ENCODE measurements around the gene BABAM2. TPM values are rescaled to one million over a fixed set of nuclear protein-coding genes. Genes with fewer than 3 reads are reported as not detected.

Gene BABAM2
- polyA plus RNA-seq, 4 donors, result 30.1 to 59.3 (median 55.6) TPM

DNA sequence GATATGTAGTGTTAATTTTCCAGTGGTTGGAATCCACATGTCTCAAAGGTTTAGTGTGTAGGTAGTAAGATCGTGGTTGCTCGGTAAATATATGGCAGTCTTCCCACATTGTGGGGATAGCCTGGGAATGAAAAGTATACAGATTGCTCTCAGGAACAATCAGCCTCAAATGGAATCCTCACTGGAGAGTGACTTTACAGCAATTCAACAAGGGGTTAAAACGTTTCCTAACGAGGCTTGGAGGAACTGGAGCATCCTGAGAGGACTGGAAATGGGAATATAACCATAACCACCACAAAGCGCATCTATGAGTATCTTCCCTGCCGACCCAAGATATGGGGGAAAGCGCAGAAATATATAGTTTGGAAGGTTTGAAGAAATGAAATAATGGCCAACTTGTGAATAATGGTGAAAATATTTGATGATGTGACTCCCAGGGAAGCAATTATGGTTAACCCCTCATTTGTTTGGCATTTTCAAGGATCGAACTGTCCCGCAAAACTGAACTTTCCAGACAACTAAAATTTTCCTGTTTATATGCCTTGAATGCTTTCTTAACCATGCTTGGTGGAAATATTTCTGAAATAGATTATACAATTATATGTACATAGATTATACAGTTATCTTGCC, 401.4 kb downstream of the BABAM2 start:
- DNase-seq (ENCODE audit: low read depth in 4 of 4, low spot score in 3 of 4), result no peak

- no peak for DNase-seq (ENCODE audit: low read depth in 4 of 4, low spot score in 3 of 4)
These were observed 402.0 kb downstream of the BABAM2 start for GRCh38 chr2:28292491-28292890.

DNA sequence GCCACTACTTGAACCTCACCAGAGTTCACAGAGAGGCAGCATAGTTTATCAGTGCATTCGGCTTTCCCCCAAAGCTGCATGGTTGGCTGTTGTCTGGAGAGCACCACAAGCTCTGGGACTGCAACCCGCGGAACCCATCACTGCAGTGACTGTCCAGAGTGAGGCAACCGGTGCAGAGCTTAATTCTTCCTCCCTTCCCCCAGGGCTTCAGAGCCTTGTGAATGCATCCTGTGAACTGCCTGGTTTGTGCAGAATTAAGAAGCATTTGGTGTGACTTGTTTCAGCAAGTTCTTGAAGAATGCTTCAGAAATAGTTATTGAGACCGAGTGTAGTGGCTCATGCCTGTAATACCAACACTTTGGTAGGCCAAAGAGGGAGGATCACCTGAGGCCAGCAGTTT, 402.9 kb downstream of the BABAM2 start:
- DNase-seq (ENCODE audit: low read depth in 4 of 4, low spot score in 3 of 4), result no peak

- DNase-seq (ENCODE audit: low read depth in 4 of 4, low spot score in 3 of 4), result no peak
These were observed 403.9 kb downstream of the BABAM2 start for GRCh38 chr2:28294451-28294850.

DNA sequence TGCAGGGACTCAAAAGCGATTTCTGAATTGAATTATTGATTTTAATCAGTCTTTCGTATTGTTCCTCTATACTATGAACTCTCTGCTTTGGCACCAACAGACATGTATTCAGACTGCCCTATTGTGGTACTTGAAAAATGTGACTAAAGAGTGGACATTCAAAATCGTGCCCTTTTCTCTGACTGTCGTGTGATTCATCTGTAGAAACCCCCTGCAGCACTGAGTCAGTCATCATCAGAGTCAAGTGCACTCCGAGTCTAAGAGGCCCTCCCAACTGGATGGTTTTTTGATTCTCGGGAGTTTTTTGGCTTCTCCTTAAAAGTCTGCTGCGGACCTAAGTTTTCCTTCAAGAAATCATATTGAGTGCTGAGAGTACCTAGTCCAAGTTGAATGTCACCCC, 405.7 kb downstream of the BABAM2 start:
- no peak for DNase-seq (ENCODE audit: low read depth in 4 of 4, low spot score in 3 of 4)

GRCh38 chr2:28296904-28297303, 406.4 kb downstream of the BABAM2 start:
- DNase-seq (ENCODE audit: low read depth in 4 of 4, low spot score in 3 of 4), result no peak

- no peak for DNase-seq (ENCODE audit: low read depth in 4 of 4, low spot score in 3 of 4)
These were observed 407.0 kb downstream of the BABAM2 start for GRCh38 chr2:28297531-28297930.

- DNase-seq (ENCODE audit: low read depth in 4 of 4, low spot score in 3 of 4), result no peak
These were observed 407.9 kb downstream of the BABAM2 start for GRCh38 chr2:28298406-28298805.

GRCh38 chr2:28300485-28301341, 410.2 kb downstream of the BABAM2 start:
- DNase-seq (ENCODE audit: low read depth in 4 of 4, low spot score in 3 of 4), result peak; percentile 31 to 45 (median 42)

DNA sequence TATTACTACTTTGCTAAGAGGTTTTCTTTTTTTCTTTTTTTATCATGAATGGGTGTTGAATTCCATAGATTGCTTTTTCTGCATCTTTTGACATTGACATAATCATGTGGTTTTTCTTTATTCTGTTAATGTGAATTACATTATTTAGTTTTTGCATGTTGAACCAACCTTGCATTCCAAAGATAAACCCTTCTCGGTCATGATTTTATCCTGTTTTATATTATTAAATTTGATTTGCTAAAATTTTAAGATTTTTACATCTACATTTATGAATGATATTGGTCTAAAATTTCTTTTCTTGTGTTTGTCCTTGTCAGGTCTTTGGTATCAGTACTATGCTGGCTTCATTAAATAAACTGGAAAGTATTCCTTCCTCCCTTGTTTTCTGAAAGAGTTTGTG, 414.7 kb downstream of the BABAM2 start:
- no peak for DNase-seq (ENCODE audit: low read depth in 4 of 4, low spot score in 3 of 4)

DNA sequence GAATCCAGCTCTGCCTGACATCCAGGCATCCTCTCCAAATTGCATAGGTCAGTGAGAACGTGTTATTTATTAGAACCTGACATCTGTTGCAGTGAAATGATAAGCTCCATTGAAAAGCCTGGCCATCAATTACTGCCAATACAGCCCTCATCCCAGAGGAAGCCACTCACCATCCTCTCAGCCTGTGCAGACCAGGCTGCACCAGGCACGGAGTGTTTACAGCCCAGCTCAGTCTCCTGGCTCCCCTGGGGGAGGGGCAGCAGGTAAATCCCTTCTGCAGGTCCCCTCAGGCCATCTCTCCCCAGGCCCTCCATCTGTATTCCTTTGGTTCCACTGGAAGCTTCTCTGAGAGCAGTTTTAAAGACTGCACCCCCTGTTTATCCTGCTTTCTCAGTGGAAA, 419.6 kb downstream of the BABAM2 start:
- DNase-seq (ENCODE audit: low read depth in 4 of 4, low spot score in 3 of 4), result no peak

GRCh38 chr2:28311660-28312249, 421.2 kb downstream of the BABAM2 start:
- no peak for DNase-seq (ENCODE audit: low read depth in 4 of 4, low spot score in 3 of 4)

DNA sequence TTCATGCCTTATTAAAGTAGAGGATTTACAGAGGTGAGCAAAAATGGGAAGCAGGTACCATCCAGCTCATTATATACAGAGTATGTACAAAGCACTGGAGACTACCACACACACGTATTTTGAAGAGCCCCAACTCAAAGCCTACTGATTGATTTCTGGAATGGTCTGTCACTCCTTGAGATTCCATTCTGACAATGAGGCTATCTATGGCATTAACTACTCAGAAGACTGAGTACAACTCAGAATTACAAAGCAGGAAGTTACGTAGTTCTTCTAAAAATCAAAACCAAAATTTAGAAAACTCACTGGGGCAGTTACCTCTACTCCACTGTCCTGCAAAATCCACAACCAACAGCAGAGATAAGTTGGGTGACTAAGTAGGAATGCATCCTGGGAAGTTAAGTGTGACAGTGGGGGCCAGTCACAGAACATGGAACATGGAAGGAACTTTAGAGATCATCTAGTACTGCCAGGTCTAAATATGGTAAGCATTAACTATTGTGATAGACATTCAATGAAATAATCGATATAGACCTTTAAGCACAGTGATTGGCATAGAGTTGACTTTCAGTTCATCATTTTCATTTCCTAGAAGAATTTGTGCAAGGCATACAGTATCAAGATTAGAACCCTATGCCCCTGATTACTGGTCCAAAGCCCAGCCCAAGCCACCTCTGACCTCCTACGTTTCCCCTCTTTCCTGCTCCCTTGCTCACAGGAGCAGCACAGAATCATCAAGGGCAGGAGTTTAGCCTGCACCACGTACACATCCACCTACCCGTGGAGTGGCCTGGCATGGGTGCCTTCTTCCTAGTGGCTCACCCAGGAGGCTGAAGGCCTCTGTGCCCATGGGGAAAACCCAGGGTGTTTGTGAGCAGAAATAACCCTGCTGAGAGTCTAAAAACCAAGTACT, 422.0 kb downstream of the BABAM2 start:
- no peak for DNase-seq (ENCODE audit: low read depth in 4 of 4, low spot score in 3 of 4)

DNA sequence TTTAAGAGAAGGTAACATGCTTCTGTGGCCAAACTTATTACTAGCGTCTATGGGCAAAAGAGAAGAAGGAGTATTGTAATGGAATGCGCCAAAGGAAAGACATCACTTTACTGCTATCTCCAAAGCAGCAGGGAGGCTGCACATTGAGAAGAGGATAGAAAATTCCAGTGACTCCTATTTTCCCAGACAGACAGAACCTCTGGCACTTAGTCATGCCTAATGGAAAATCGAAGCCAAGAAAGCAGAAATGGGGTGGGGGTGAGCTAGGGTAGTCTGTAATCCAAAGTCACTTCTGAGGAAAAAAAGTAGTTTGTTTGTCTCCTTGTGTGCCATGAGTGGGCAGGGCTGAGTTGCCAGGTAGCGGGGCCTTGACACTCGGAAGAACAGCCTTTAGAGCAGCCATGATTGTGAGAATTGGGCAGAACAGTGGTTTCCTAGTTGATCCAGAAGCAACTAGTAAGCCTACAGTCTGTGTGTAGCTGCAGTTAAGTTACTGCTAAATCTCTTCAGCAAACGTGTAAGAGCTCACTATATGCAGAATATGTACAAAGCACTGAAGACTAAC, 422.8 kb downstream of the BABAM2 start:
- DNase-seq (ENCODE audit: low read depth in 4 of 4, low spot score in 3 of 4), result no peak

DNA sequence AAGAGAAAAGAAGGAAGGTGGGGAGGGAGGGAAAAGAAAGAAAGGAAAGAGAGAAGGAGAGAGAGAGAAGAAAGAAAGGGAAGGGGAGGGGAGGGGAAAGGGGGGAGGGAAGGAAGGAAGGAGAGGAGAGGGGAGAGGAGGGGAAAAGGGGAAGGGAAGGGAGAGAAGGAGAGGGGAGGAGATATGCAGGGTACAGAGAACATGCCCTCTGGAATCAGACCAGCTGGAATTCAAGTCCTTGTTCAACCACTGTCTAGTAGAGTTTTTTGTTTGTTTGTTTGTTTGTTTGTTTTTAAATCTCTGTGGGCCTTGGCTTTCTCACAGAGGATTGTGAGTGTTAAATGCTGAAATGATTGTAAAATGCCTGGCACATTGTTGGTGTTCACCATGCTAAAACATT, 424.4 kb downstream of the BABAM2 start:
- DNase-seq (ENCODE audit: low read depth in 4 of 4, low spot score in 3 of 4), result no peak

GRCh38 chr2:28316546-28317335, 426.2 kb downstream of the BABAM2 start:
- DNase-seq (ENCODE audit: low read depth in 4 of 4, low spot score in 3 of 4), result no peak

- DNase-seq (ENCODE audit: low read depth in 4 of 4, low spot score in 3 of 4), result no peak
These were observed 426.9 kb downstream of the BABAM2 start for GRCh38 chr2:28317390-28317789.

DNA sequence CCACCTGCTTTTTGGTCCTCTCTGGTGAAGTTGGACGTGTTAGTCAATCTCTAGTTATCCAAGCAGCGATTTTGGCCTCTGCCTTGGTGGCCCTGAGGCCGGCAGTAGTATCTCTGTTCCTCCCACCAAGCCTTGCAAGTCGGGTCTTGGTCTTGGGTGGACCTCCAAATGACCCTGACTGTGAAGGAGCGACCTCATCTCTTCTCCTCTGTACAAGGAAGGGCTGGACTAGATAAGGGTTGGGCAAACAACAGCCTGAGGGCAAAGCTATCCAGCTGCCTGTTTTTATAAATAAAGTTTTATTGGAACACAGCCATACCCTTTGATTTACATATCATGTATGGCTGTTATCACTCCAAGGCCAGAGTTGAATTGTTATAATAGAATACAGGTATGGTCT, 427.5 kb downstream of the BABAM2 start:
- DNase-seq (ENCODE audit: low read depth in 4 of 4, low spot score in 3 of 4), result no peak

GRCh38 chr2:28318462-28319117, 428.1 kb downstream of the BABAM2 start:
- no peak for DNase-seq (ENCODE audit: low read depth in 4 of 4, low spot score in 3 of 4)

All from left renal pelvis (tissue), 4 donors.